Mucosa of stomach (tissue), 1 donor: ENCODE data around the gene MAD1L1.
"Not testable (repeated sequence)": the region's sequence is repeated elsewhere in the genome, so short reads cannot be mapped to it uniquely, and the experiment has no call there.

Experiments
- H3K27me3 ChIP-seq: one replicate; pipeline ENCODE4 v1.7.0; 2013; ENCODE audit warnings: mild to moderate bottlenecking, low read length; ENCODE audit not compliant: control insufficient read depth, insufficient read depth
- H3K36me3 ChIP-seq: one replicate; pipeline ENCODE4 v1.7.0; 2013; ENCODE audit warnings: low read length; ENCODE audit not compliant: control insufficient read depth, insufficient read depth
- H3K4me1 ChIP-seq: one replicate; pipeline ENCODE4 v1.7.0; 2013; ENCODE audit warnings: mild to moderate bottlenecking, low read length; ENCODE audit not compliant: control insufficient read depth, insufficient read depth
- H3K4me3 ChIP-seq: one replicate; pipeline ENCODE4 v1.7.0; 2013; ENCODE audit warnings: low read length
- H3K9ac ChIP-seq: one replicate; pipeline ENCODE4 v1.7.0; 2013; ENCODE audit warnings: mild to moderate bottlenecking, low read length, moderate library complexity
- H3K9me3 ChIP-seq: one replicate; pipeline ENCODE4 v1.7.0; 2013; ENCODE audit warnings: mild to moderate bottlenecking, low read length, moderate library complexity; ENCODE audit not compliant: control insufficient read depth
- donor health status: Pancreatic carcinoma.

Gene MAD1L1

GRCh38 chr7:1844336-1844950, 388.3 kb downstream of the MAD1L1 start:
- Histone ChIP-seq H3K9me3 (no peaks in the 10 kb centered on the region), H3K4me3 (no peak overlapping the region), H3K36me3 (no peaks in the 10 kb centered on the region), H3K27me3 (no peaks in the 10 kb centered on the region), H3K9ac (no peak overlapping the region), H3K4me1 (no peaks in the 10 kb centered on the region)

- Histone ChIP-seq H3K9me3 (no peaks in the 10 kb centered on the region), H3K9ac (no peak overlapping the region), H3K4me1 (no peaks in the 10 kb centered on the region), H3K27me3 (no peaks in the 10 kb centered on the region), H3K4me3 (no peak overlapping the region), H3K36me3 (no peaks in the 10 kb centered on the region)
Measured at GRCh38 chr7:1843921-1844335, 388.8 kb downstream of the MAD1L1 start.

- no peaks in the 10 kb centered on the region for H3K27me3 ChIP-seq
- no peaks in the 10 kb centered on the region for H3K36me3 ChIP-seq
- H3K9ac ChIP-seq, result no peak overlapping the region
- no peaks in the 10 kb centered on the region for H3K9me3 ChIP-seq
- H3K4me3 ChIP-seq, result no peak overlapping the region
- no peaks in the 10 kb centered on the region for H3K4me1 ChIP-seq
Measured at GRCh38 chr7:1843271-1843861, 389.4 kb downstream of the MAD1L1 start.

- Histone ChIP-seq H3K27me3 (no peaks in the 10 kb centered on the region), H3K36me3 (no peaks in the 10 kb centered on the region), H3K9me3 (no peaks in the 10 kb centered on the region), H3K4me3 (no peak overlapping the region), H3K9ac (no peak overlapping the region), H3K4me1 (no peaks in the 10 kb centered on the region)
Measured at GRCh38 chr7:1842321-1843221, 390.2 kb downstream of the MAD1L1 start.

DNA sequence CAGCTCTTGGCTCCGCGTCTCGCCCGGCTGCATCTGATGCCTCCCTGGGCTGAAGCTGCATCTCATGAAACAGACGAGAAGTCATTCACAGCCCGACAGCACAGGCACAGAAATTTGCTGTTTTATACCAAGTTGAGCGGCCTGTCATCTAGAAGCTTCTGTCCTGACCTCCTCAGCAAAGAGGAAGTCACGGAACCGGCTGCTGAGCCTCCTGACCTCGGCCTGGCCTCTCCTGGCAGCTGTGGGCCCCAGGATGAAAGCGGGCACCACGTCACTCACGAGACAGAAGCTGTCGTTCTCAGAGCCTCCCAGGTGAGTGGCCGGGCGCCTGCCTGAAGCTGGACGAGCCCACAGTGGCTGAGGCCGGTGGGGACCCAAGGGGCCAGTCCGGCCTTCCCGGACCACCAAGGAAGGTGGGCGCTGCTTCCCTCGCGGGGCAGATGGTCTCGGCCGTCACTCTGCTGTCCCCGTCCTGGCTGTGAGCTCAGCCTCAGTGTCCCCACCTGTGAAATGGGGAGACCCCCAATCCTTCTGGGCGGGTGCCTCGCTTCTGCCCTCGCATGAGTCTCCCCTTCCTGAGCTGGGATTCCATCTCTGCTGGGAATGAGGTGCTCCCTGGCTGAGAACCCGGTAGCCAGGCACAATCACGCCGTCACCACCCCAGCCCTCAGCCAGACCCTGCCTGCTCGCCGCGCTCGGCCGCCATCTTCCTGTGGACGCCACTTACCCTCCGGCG, 391.3 kb downstream of the MAD1L1 start:
- H3K27me3 ChIP-seq, H3K4me1 ChIP-seq, H3K9me3 ChIP-seq, H3K9ac ChIP-seq, H3K4me3 ChIP-seq, H3K36me3 ChIP-seq: not testable (repeated sequence)

DNA sequence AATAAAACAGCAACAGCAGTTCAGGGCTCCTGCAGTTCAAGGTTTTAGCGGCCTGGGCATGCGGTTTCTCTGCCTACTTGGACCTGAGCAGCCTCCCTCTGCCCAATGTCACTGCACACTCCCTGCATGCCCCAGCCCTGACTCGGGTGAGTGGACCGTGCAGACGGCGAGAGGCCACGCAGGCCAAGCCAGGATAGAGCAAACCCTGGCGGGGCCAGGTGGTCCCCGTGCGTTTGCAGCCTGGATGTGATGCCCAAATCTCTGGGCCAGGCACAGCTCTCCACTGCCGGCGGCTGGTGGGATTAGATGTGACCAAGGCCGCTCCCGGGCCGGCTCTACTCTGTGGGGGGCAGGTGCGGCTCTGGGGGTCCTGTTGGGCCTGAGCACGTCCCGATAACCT, 392.0 kb downstream of the MAD1L1 start:
- H3K9me3 ChIP-seq, H3K27me3 ChIP-seq, H3K9ac ChIP-seq, H3K36me3 ChIP-seq, H3K4me3 ChIP-seq, H3K4me1 ChIP-seq: not testable (repeated sequence)

GRCh38 chr7:1839701-1840100, 393.0 kb downstream of the MAD1L1 start:
- Histone ChIP-seq H3K9me3 (no peaks in the 10 kb centered on the region), H3K27me3 (no peaks in the 10 kb centered on the region), H3K9ac (no peak overlapping the region), H3K36me3 (no peaks in the 10 kb centered on the region), H3K4me3 (no peak overlapping the region), H3K4me1 (no peaks in the 10 kb centered on the region)

DNA sequence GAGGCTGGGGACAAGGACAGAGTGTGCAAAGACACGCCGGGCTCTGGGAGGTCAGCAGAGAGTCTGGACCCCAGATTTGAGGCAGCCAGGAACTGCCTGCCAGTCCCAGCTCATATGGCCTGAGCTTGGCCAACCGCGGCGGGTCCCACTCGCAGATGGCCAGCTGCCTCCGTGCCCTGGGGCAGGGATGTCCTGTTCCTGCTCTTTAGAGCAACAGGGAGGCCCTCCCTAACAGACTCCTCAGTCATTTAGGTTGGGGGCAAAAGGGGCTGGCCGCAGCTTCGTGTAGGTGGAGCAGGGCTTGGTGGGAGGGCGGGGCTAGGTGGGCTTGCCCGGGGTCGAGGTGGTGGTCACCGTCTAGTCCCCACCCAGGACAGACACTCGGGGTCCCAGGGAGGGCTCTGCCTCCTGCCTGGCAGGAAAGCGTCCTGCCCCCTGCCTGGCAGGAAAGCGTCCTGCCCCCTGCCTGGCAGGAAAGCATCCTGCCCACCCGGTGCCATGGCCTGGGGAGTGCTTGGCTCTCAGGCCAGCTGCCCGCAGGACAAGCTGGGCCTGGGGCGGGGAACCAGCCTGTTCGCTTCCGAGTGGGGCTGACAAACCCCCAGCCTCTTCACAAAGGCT, 393.7 kb downstream of the MAD1L1 start:
- H3K4me1 ChIP-seq, H3K9me3 ChIP-seq, H3K36me3 ChIP-seq, H3K9ac ChIP-seq, H3K27me3 ChIP-seq, H3K4me3 ChIP-seq: not testable (repeated sequence)

- not testable (repeated sequence) for H3K36me3 ChIP-seq, H3K9me3 ChIP-seq, H3K4me1 ChIP-seq
Measured at GRCh38 chr7:1838544-1838872, 394.2 kb downstream of the MAD1L1 start.

GRCh38 chr7:1837696-1838543, 394.8 kb downstream of the MAD1L1 start:
- H3K4me3 ChIP-seq, H3K9ac ChIP-seq, H3K36me3 ChIP-seq, H3K9me3 ChIP-seq, H3K27me3 ChIP-seq, H3K4me1 ChIP-seq: not testable (repeated sequence)

More at GRCh38 chr7:1838544-1838872, 394.2 kb downstream of the MAD1L1 start:
- H3K9ac ChIP-seq, H3K4me3 ChIP-seq, H3K27me3 ChIP-seq: not testable (repeated sequence)

- not testable (repeated sequence) for H3K27me3 ChIP-seq, H3K9ac ChIP-seq, H3K9me3 ChIP-seq, H3K4me1 ChIP-seq, H3K4me3 ChIP-seq, H3K36me3 ChIP-seq
Measured at GRCh38 chr7:1831933-1832535, 400.7 kb downstream of the MAD1L1 start.
